A549 (cell line): ENCODE data around the gene CDA. TPM values are rescaled to one million over a fixed set of nuclear protein-coding genes. Genes with fewer than 3 reads are reported as not detected.
A peak's percentile ranks its signal among the peaks of the same experiment; 100 is the strongest.

ENCODE experiments used
- ATAC-seq, 2 experiments: fragments of 200-7000 bp in 1 of 2; fragments of >200 bp in 1 of 2; cut with Nextera tagmentation in 1 of 2; cut with Tn5 transposase in 1 of 2; 3 replicates each; pipeline versions ENCODE4 v1.8.0 to v1.9.1; 2018 to 2020; ENCODE audit warnings: mild to moderate bottlenecking in 1 of 2, moderate library complexity in 1 of 2
- CTCF ChIA-PET: fragments of 300-600 bp; sonication (Branson Sonifier 250); formaldehyde crosslinking; extraction: SDS; loops from one replicate; lab custom pipeline; 2021; ENCODE audit warnings: antibody characterized with exemption, inconsistent platforms; lab: Yijun Ruan, JAX
- POLR2A ChIA-PET: fragments of 350-600 bp; formaldehyde crosslinking; extraction: SDS; loops from one replicate; lab custom pipeline; 2021; ENCODE audit warnings: antibody characterized with exemption, inconsistent platforms; lab: Yijun Ruan, JAX
- DNase-seq, 2 experiments: peaks; one replicate each; pipeline versions ENCODE4 v3.0.0 to v3.0.0-alpha.2; 2011 to 2016; ENCODE audit warnings: low read depth in 1 of 2, low spot score in 1 of 2
- FAIRE-seq: peaks from 2 replicates; lab custom pipeline; 2011; peaks lifted over from hg19 to GRCh38; lab: Jason Lieb, UNC
- H3K27ac ChIP-seq, 2 experiments: fragments of >200 bp; sonication (Bioruptor Twin); formaldehyde crosslinking; 3 replicates each; pipeline ENCODE4 v1.5.1; 2016 to 2017
- H3K4me1 ChIP-seq: fragments of >200 bp; sonication (Bioruptor Twin); formaldehyde crosslinking; 3 replicates; pipeline ENCODE4 v1.6.1; 2016
- H3K4me2 ChIP-seq: fragments of >200 bp; sonication (Bioruptor Twin); formaldehyde crosslinking; 3 replicates; pipeline ENCODE4 v1.6.1; 2016
- H3K4me3 ChIP-seq: fragments of >200 bp; sonication (Bioruptor Twin); formaldehyde crosslinking; 3 replicates; pipeline ENCODE4 v1.5.1; 2016
- H3K9me3 ChIP-seq: fragments of >200 bp; sonication (Bioruptor Twin); formaldehyde crosslinking; 3 replicates; pipeline ENCODE4 v1.6.1; 2016
- CBX2 ChIP-seq: fragments of 200-600 bp; sonication (generic); IDR thresholded peaks from 2 replicates; pipeline ENCODE4 v1.6.1; 2016; ENCODE audit warnings: low read depth, mild to moderate bottlenecking, borderline replicate concordance
- CBX8 ChIP-seq: fragments of 200-600 bp; sonication (generic); IDR thresholded peaks from 2 replicates; pipeline ENCODE4 v1.6.1; 2016
- CEBPB ChIP-seq, 2 experiments: fragments of >200 bp in 1 of 2; sonication (Bioruptor Twin) in 1 of 2; formaldehyde crosslinking in 1 of 2; IDR thresholded peaks; 2 replicates each; pipeline ENCODE4 v1.6.1; 2012 to 2016
- FOSL2 ChIP-seq, 2 experiments: fragments of 450-650 bp in 1 of 2; fragments of >200 bp in 1 of 2; sonication (Bioruptor Twin) in 1 of 2; formaldehyde crosslinking; IDR thresholded peaks; 2 replicates each; pipeline versions ENCODE4 v1.5.0 to v1.6.1; 2016 to 2020; ENCODE audit warnings: mild to moderate bottlenecking in 1 of 2, moderate library complexity in 1 of 2
- GATA3 ChIP-seq: IDR thresholded peaks from 2 replicates; pipeline ENCODE4 v1.6.1; 2012; ENCODE audit warnings: borderline replicate concordance
- HEYL ChIP-seq: fragments of 250-450 bp; sonication (Bioruptor Pico); IDR thresholded peaks from 2 replicates; pipeline ENCODE4 v1.8.0; 2021; ENCODE audit warnings: mild to moderate bottlenecking, moderate library complexity
- HOXA7 ChIP-seq: fragments of 250-450 bp; sonication (Bioruptor Pico); IDR thresholded peaks from 2 replicates; pipeline ENCODE4 v1.5.0; 2020; ENCODE audit warnings: mild to moderate bottlenecking, moderate library complexity
- HOXB5 ChIP-seq: fragments of 250-450 bp; sonication (Bioruptor Pico); IDR thresholded peaks from 2 replicates; pipeline ENCODE4 v1.5.0; 2020; ENCODE audit warnings: mild to moderate bottlenecking, moderate library complexity
- JUN ChIP-seq, 2 experiments: fragments of >200 bp; sonication (Bioruptor Twin); formaldehyde crosslinking; IDR thresholded peaks; 2 replicates in 1 of 2; 3 replicates in 1 of 2; pipeline ENCODE4 v1.6.1; 2016 to 2017
- JUNB ChIP-seq: fragments of >200 bp; sonication (Bioruptor Twin); formaldehyde crosslinking; IDR thresholded peaks from 2 replicates; pipeline ENCODE4 v1.6.1; 2016
- KDM1A ChIP-seq: fragments of 200-600 bp; sonication (generic); IDR thresholded peaks from 2 replicates; pipeline ENCODE4 v1.6.1; 2016; ENCODE audit warnings: low read depth, mild to moderate bottlenecking
- MAFK ChIP-seq: fragments of 450-650 bp; IDR thresholded peaks from 2 replicates; pipeline ENCODE4 v1.6.1; 2014; ENCODE audit not compliant: partially characterized antibody
- MYC ChIP-seq: IDR thresholded peaks from 2 replicates; pipeline ENCODE4 v1.6.1; 2012; ENCODE audit warnings: mild to moderate bottlenecking, inconsistent platforms, low read length, improper control_type of control experiment, borderline replicate concordance
- NFE2L2 ChIP-seq: fragments of 150-350 bp; conservative IDR thresholded peaks from 2 replicates; pipeline ENCODE4 v1.6.1; 2014; ENCODE audit warnings: low read length
- PHF8 ChIP-seq: fragments of 200-600 bp; sonication (generic); IDR thresholded peaks from 2 replicates; pipeline ENCODE4 v1.6.1; 2016; ENCODE audit warnings: low read depth, mild to moderate bottlenecking, antibody characterized with exemption, moderate library complexity, borderline replicate concordance
- POLR2AphosphoS2 ChIP-seq: conservative IDR thresholded peaks from 2 replicates; pipeline ENCODE4 v1.6.1; 2012; ENCODE audit warnings: low read length, improper control_type of control experiment, inconsistent platforms
- RAD21 ChIP-seq, 2 experiments: fragments of >200 bp in 1 of 2; sonication (Bioruptor Twin) in 1 of 2; formaldehyde crosslinking in 1 of 2; IDR thresholded peaks in 1 of 2; conservative IDR thresholded peaks in 1 of 2; 2 replicates in 1 of 2; 3 replicates in 1 of 2; pipeline ENCODE4 v1.6.1; 2012 to 2018; ENCODE audit warnings: inconsistent platforms in 1 of 2
- RCOR1 ChIP-seq: fragments of 150-350 bp; IDR thresholded peaks from 2 replicates; pipeline ENCODE4 v1.6.1; 2014; ENCODE audit warnings: antibody characterized with exemption, low read length, low read depth
- RFX5 ChIP-seq: fragments of 450-650 bp; IDR thresholded peaks from 2 replicates; pipeline ENCODE4 v1.7.1; 2014; ENCODE audit warnings: antibody characterized with exemption, mild to moderate bottlenecking, moderate library complexity
- RNF2 ChIP-seq: fragments of 200-600 bp; sonication (generic); IDR thresholded peaks from 2 replicates; pipeline ENCODE4 v1.6.1; 2016; ENCODE audit warnings: low read depth, mild to moderate bottlenecking, antibody characterized with exemption, moderate library complexity, borderline replicate concordance
- SMC3 ChIP-seq: fragments of >200 bp; sonication (Bioruptor Twin); formaldehyde crosslinking; IDR thresholded peaks from 3 replicates; pipeline ENCODE4 v1.6.1; 2018; ENCODE audit warnings: inconsistent platforms
- TP53 ChIP-seq: fragments of 250-450 bp; sonication (Bioruptor Pico); IDR thresholded peaks from 2 replicates; pipeline ENCODE4 v1.5.0; 2021; ENCODE audit warnings: mild to moderate bottlenecking, moderate library complexity
- ZFP36 ChIP-seq: fragments of 450-650 bp; IDR thresholded peaks from 2 replicates; pipeline ENCODE4 v1.6.1; 2014; ENCODE audit warnings: borderline replicate concordance; ENCODE audit not compliant: partially characterized antibody
- WGBS: methylation state at CpG from one replicate; pipeline ENCODE4 v1.1.6; 2017; ENCODE audit errors: missing lambda C conversion rate; 5-methylcytosine and 5-hydroxymethylcytosine counted together
- polyA plus RNA-seq, 4 experiments: library from polyadenylated mRNA; depleted of rRNA in 3 of 4; stranded (reverse); fragments of >200 nt; fragmentation: RNase III in 1 of 4; extraction: RNeasy Plus Mini Kit Qiagen cat#74134 plus additional on column Dnase treatment in 1 of 4; gene quantifications; 2 replicates in 3 of 4; 3 replicates in 1 of 4; pipeline ENCODE4 v1.2.3, GENCODE V29; 2011 to 2017
- TF ChIP-seq, protein P1 (sequence below): IDR thresholded peaks from 2 replicates; pipeline ENCODE4 v1.6.1; 2012
- TF ChIP-seq, protein P2 (sequence below): fragments of >200 bp; sonication (Bioruptor Twin); formaldehyde crosslinking; IDR thresholded peaks from 2 replicates; pipeline ENCODE4 v1.6.1; 2016
- TF ChIP-seq, protein P3 (sequence below): IDR thresholded peaks from 2 replicates; pipeline ENCODE4 v1.6.1; 2012
- TF ChIP-seq, protein P4 (sequence below): fragments of 150-350 bp; IDR thresholded peaks from 2 replicates; pipeline ENCODE4 v1.6.1; 2014; ENCODE audit warnings: low read depth, mild to moderate bottlenecking, low read length
- TF ChIP-seq, protein P5 (sequence below): fragments of >200 bp; sonication (Bioruptor Twin); formaldehyde crosslinking; IDR thresholded peaks from 3 replicates; pipeline ENCODE4 v1.5.1; 2016

Gene CDA
- polyA plus RNA-seq, 2 of the 4 experiments (the other 2 are of a cell fraction), result 11.2 to 44.6 TPM

DNA sequence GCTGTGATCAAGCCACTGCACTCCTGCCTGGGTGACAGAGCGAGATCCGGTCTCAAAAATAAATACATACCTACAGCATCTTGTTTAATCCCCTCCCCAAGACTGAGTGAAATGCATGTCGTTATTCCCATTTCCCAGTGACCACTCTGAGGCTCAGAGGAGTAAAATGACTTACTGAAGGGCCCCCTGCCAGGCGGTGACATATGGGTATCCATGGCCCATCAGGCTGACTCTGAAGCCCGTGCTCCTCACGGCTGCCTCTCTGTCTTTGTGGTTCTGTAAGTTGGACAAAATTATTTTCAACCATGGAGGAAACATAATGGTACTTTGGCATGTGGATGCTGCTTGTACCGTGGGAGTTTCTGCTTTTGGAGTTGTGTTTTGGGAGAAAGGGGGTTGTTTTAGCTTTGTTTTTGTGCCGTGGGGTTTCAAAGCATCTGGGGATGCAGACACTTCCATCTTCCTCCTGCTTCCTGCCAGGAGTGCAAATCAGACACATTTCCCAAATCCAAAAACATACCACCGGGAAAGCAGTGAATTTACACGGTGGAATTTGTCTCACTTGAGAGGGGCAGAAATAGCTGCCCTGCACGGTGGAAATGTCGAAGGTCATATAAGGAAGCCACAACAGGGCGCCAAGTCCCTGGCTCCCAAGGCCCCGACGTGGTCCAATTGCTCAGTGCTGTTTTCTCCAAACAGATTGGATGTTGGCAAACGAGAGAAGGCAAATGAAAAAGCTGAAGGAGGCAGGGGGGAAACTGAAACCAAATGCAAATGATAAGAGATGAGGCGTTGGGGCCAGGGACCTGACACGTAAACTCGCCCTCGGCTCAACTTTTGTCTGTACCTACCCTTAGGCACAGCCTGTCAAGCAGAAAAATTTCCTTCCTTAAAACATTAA is 27.3 kb downstream of the CDA start:
- no peak for FAIRE-seq
- TF ChIP-seq HOXA7 (CRISPR knock-in tag) (no peak), NFE2L2 (no peak), CBX8 (no peak), MAFK (no peak), POLR2AphosphoS2 (no peak), HOXB5 (no peak), HEYL (CRISPR knock-in tag) (no peak), JUN (IDR thresholded peaks at IDR 0.05) (no peak), RNF2 (no peak), RCOR1 (no peak)
- TF ChIP-seq, protein P1, sequence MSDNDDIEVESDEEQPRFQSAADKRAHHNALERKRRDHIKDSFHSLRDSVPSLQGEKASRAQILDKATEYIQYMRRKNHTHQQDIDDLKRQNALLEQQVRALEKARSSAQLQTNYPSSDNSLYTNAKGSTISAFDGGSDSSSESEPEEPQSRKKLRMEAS, result no peak
- TF ChIP-seq, protein P2, sequence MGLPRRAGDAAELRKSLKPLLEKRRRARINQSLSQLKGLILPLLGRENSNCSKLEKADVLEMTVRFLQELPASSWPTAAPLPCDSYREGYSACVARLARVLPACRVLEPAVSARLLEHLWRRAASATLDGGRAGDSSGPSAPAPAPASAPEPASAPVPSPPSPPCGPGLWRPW, result no peak
- TF ChIP-seq, all 56 proteins: peak for 0
- CTCF ChIA-PET, result interaction anchor here (0.7 to 7.3 kb wide), 5 partner anchors 16 to 542 kb away, joined by 3 to 43 read pairs (median 3); partner anchors contain the start of gene PINK1
- Histone ChIP-seq H3K27ac (peak overlapping the region; percentile 40 to 93; a peak in 4 of 6 replicates), H3K4me1 (peaks cover 44% of the 10 kb centered on the region), H3K4me3 (no peak overlapping the region), H3K9me3 (no peaks in the 10 kb centered on the region), H3K4me2 (no peak overlapping the region)
- DNase-seq (no peak), ATAC-seq (no peak)
- 77% methylated on average over 19 of the region's 20 CpGs for WGBS
- POLR2A ChIA-PET, result no interaction called here

DNA sequence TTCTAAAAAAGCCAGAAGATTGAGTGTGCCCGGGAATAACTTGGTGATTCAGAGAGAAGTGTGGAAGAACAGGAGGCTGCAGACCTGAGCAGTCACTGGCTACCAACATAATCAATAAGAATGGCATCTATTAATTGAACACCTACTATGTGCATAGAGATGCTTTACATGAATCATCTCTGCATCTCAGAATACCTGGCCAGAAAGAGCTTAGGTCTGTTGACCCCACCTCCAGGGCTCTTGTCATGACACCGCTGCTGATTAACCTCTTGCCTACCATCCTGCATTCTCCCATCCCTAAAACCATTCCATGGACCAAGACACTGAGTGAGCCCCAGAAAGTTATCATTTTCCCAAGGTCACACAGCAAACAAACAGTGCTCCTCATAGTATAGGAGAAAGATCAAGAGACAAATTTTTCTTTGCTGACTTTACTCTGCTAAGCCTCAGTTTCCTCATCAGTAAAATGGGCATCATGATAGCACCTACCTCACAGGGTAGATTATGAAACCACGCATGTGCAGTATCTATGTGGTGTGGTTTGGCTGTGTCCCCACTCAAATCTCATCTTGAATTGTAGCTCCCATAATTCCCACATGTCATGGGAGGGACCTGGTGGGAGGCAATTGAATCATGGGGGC is 28.1 kb downstream of the CDA start:
- ChIA-PET CTCF (interaction anchor here (0.6 to 7.3 kb wide), 6 partner anchors 15 to 543 kb away, joined by 3 to 43 read pairs (median 3); partner anchors contain the start of gene PINK1), POLR2A (no interaction called here)
- Histone ChIP-seq H3K27ac (peak overlapping the region in 1 of 2 experiments; percentile 93; a peak in 1 of 6 replicates), H3K4me3 (no peak overlapping the region), H3K9me3 (no peaks in the 10 kb centered on the region), H3K4me1 (peaks cover 36% of the 10 kb centered on the region), H3K4me2 (no peak overlapping the region)
- no peak for FAIRE-seq
- DNase-seq, result no peak
- 93% methylated on average over 3 of the region's 3 CpGs for WGBS
- no peak for ATAC-seq
- TF ChIP-seq FOSL2 (IDR thresholded peaks at IDR 0.05), result no peak
- no peak for TF ChIP-seq FOSL2 (CRISPR knock-in tag; IDR thresholded peaks at IDR 0.05)
- TF ChIP-seq HEYL (CRISPR knock-in tag), result no peak
- no peak for TF ChIP-seq NFE2L2
- peak; percentile 40; the same call in 1 of the 2 replicates for TF ChIP-seq KDM1A
- TF ChIP-seq, protein P3, sequence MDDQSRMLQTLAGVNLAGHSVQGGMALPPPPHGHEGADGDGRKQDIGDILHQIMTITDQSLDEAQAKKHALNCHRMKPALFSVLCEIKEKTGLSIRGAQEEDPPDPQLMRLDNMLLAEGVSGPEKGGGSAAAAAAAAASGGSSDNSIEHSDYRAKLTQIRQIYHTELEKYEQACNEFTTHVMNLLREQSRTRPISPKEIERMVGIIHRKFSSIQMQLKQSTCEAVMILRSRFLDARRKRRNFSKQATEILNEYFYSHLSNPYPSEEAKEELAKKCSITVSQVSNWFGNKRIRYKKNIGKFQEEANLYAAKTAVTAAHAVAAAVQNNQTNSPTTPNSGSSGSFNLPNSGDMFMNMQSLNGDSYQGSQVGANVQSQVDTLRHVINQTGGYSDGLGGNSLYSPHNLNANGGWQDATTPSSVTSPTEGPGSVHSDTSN, result no peak

DNA sequence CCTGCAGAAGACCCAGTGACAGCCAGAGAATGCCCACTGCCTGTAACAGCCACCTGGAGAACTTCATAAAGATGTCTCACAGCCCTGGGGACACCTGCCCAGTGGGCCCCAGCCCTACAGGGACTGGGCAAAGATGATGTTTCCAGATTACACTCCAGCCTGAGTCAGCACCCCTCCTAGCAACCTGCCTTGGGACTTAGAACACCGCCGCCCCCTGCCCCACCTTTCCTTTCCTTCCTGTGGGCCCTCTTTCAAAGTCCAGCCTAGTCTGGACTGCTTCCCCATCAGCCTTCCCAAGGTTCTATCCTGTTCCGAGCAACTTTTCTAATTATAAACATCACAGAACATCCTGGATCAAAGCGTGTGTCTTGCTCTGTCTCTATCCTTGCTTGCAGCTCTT is 29.7 kb downstream of the CDA start:
- ATAC-seq (no peak), FAIRE-seq (no peak), DNase-seq (no peak)
- no peak overlapping the region for H3K4me2 ChIP-seq
- no peaks in the 10 kb centered on the region for H3K9me3 ChIP-seq
- ChIA-PET CTCF (interaction anchor here (1.0 to 7.3 kb wide), 4 partner anchors 14 to 75 kb away, joined by 3 to 43 read pairs (median 3); partner anchors contain the start of gene PINK1), POLR2A (no interaction called here)
- H3K27ac ChIP-seq, result peak overlapping the region in 1 of 2 experiments; percentile 49; a peak in 2 of 6 replicates
- peaks cover 20% of the 10 kb centered on the region for H3K4me1 ChIP-seq
- no peak overlapping the region for H3K4me3 ChIP-seq
- WGBS, result 62% methylated on average over 4 of the region's 4 CpGs
- no peak for TF ChIP-seq JUNB
- TF ChIP-seq SMC3, result no peak
- TF ChIP-seq CEBPB (IDR thresholded peaks at IDR 0.05), result no peak
- no peak for TF ChIP-seq HOXB5
- TF ChIP-seq MYC, result no peak
- TF ChIP-seq, protein P4, sequence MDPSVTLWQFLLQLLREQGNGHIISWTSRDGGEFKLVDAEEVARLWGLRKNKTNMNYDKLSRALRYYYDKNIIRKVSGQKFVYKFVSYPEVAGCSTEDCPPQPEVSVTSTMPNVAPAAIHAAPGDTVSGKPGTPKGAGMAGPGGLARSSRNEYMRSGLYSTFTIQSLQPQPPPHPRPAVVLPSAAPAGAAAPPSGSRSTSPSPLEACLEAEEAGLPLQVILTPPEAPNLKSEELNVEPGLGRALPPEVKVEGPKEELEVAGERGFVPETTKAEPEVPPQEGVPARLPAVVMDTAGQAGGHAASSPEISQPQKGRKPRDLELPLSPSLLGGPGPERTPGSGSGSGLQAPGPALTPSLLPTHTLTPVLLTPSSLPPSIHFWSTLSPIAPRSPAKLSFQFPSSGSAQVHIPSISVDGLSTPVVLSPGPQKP, result no peak
- no peak for TF ChIP-seq RCOR1
- no peak for TF ChIP-seq ZFP36
- TF ChIP-seq POLR2AphosphoS2, result no peak
- no peak for TF ChIP-seq RAD21 (conservative IDR thresholded peaks at IDR 0.05 in 1 of 2, IDR thresholded peaks at IDR 0.05 in 1 of 2)
- no peak for TF ChIP-seq TP53 (CRISPR knock-in tag)
- no peak for TF ChIP-seq PHF8
- TF ChIP-seq, protein P5, sequence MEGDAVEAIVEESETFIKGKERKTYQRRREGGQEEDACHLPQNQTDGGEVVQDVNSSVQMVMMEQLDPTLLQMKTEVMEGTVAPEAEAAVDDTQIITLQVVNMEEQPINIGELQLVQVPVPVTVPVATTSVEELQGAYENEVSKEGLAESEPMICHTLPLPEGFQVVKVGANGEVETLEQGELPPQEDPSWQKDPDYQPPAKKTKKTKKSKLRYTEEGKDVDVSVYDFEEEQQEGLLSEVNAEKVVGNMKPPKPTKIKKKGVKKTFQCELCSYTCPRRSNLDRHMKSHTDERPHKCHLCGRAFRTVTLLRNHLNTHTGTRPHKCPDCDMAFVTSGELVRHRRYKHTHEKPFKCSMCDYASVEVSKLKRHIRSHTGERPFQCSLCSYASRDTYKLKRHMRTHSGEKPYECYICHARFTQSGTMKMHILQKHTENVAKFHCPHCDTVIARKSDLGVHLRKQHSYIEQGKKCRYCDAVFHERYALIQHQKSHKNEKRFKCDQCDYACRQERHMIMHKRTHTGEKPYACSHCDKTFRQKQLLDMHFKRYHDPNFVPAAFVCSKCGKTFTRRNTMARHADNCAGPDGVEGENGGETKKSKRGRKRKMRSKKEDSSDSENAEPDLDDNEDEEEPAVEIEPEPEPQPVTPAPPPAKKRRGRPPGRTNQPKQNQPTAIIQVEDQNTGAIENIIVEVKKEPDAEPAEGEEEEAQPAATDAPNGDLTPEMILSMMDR, result no peak
- TF ChIP-seq GATA3, result no peak
- no peak for TF ChIP-seq CBX2
- no peak for TF ChIP-seq RFX5
